ENCODE measurements around the gene TNFRSF1A. TPM values are rescaled to one million over a fixed set of nuclear protein-coding genes. Genes with fewer than 3 reads are reported as not detected.

The TNFRSF1A gene
- total RNA-seq, 4 donors from 2014 or later: 229 to 317 (median 258) TPM

- no peak overlapping the region for H3K27ac ChIP-seq
- no peak overlapping the region for H3K4me3 ChIP-seq
- in situ Hi-C loops (cut with MboI; ENCODE audit: low pct_ligation_motif_present in 1 of 4, low pct_unique_long_range_greater_than_20kb in 1 of 4, low sequenced_read_pairs in 3 of 4) (no loop called here), intact Hi-C loops (cut with DNase I; ENCODE audit: low total_unique reads) (no loop called here)
- WGBS, 2 donors (ENCODE audit: low coverage in 1 of 2): 94% methylated on average over 13 of the region's 17 CpGs; no CpG with 5 or more reads in 1 of the 2 donors
- TF ChIP-seq EP300 (IDR thresholded peaks at IDR 0.05; ENCODE audit: low read depth) (no peak), POLR2AphosphoS5 (IDR thresholded peaks at IDR 0.05) (no peak), CTCF (IDR thresholded peaks at IDR 0.05) (no peak), POLR2A (IDR thresholded peaks at IDR 0.05) (no peak)
- no peak for DNase-seq
- H3K4me1 ChIP-seq: peaks cover 7 to 27% (median 23%) of the 10 kb centered on the region in 4 donors
- no peaks in the 10 kb centered on the region for H3K36me3 ChIP-seq
- H3K27me3 ChIP-seq: peaks cover 3% of the 10 kb centered on the region
- H3K9me3 ChIP-seq: no peaks in the 10 kb centered on the region
Measured at GRCh38 chr12:6315704-6316597, 25.9 kb downstream of the TNFRSF1A start.

- H3K9me3 ChIP-seq: no peaks in the 10 kb centered on the region
Measured at GRCh38 chr12:6315184-6315583, 26.7 kb downstream of the TNFRSF1A start.

GRCh38 chr12:6314776-6315175 lies 27.1 kb downstream of the TNFRSF1A start:
- intact Hi-C loops (cut with DNase I; ENCODE audit: low total_unique reads) (no loop called here), in situ Hi-C loops (cut with MboI; ENCODE audit: low pct_ligation_motif_present in 1 of 4, low pct_unique_long_range_greater_than_20kb in 1 of 4, low sequenced_read_pairs in 3 of 4) (no loop called here)
- H3K4me3 ChIP-seq: no peak overlapping the region
- H3K9me3 ChIP-seq: no peaks in the 10 kb centered on the region
- no peaks in the 10 kb centered on the region for H3K36me3 ChIP-seq
- TF ChIP-seq POLR2A (IDR thresholded peaks at IDR 0.05) (no peak), EP300 (IDR thresholded peaks at IDR 0.05; ENCODE audit: low read depth) (no peak), POLR2AphosphoS5 (IDR thresholded peaks at IDR 0.05) (no peak), CTCF (IDR thresholded peaks at IDR 0.05) (no peak)
- H3K4me1 ChIP-seq: peaks cover 7 to 37% (median 28%) of the 10 kb centered on the region in 4 donors
- DNase-seq: no peak
- peaks cover 13% of the 10 kb centered on the region for H3K27me3 ChIP-seq
- no peak overlapping the region for H3K27ac ChIP-seq
- 40 to 87% methylated on average over 1 to 9 of the region's 9 CpGs for WGBS, 2 donors (ENCODE audit: low coverage in 1 of 2)

More at GRCh38 chr12:6315184-6315583, 26.7 kb downstream of the TNFRSF1A start:
- intact Hi-C loops (cut with DNase I; ENCODE audit: low total_unique reads): no loop called here
- Histone ChIP-seq H3K36me3 (no peaks in the 10 kb centered on the region), H3K4me1 (peaks cover 7 to 34% (median 26%) of the 10 kb centered on the region in 4 donors), H3K4me3 (no peak overlapping the region), H3K27ac (no peak overlapping the region), H3K27me3 (peaks cover 11% of the 10 kb centered on the region)
- in situ Hi-C loops (cut with MboI; ENCODE audit: low pct_ligation_motif_present in 1 of 4, low pct_unique_long_range_greater_than_20kb in 1 of 4, low sequenced_read_pairs in 3 of 4): no loop called here
- WGBS, 2 donors (ENCODE audit: low coverage in 1 of 2): 89% methylated on average over 6 of the region's 6 CpGs; no CpG with 5 or more reads in 1 of the 2 donors
- no peak for TF ChIP-seq CTCF (IDR thresholded peaks at IDR 0.05)
- no peak for TF ChIP-seq POLR2AphosphoS5 (IDR thresholded peaks at IDR 0.05)
- TF ChIP-seq POLR2A (IDR thresholded peaks at IDR 0.05): no peak
- no peak for TF ChIP-seq EP300 (IDR thresholded peaks at IDR 0.05; ENCODE audit: low read depth)
- no peak for DNase-seq

- peak overlapping the region in 1 of 4 donors; percentile 17 for H3K4me3 ChIP-seq
- 63% methylated on average over 8 of the region's 14 CpGs; no CpG with 5 or more reads in 1 of the 2 donors for WGBS, 2 donors (ENCODE audit: low coverage in 1 of 2)
- peaks cover 13% of the 10 kb centered on the region for H3K27me3 ChIP-seq
- no peak for TF ChIP-seq POLR2A (IDR thresholded peaks at IDR 0.05)
- TF ChIP-seq POLR2AphosphoS5 (IDR thresholded peaks at IDR 0.05): no peak
- no peak for TF ChIP-seq CTCF (IDR thresholded peaks at IDR 0.05)
- TF ChIP-seq EP300 (IDR thresholded peaks at IDR 0.05; ENCODE audit: low read depth): no peak
- no peaks in the 10 kb centered on the region for H3K36me3 ChIP-seq
- in situ Hi-C loops (cut with MboI; ENCODE audit: low pct_ligation_motif_present in 1 of 4, low pct_unique_long_range_greater_than_20kb in 1 of 4, low sequenced_read_pairs in 3 of 4) (no loop called here), intact Hi-C loops (cut with DNase I; ENCODE audit: low total_unique reads) (no loop called here)
- H3K4me1 ChIP-seq: peaks cover 7 to 46% (median 29%) of the 10 kb centered on the region in 4 donors
- H3K27ac ChIP-seq: peak overlapping the region; percentile 81 to 92 (median 89)
- no peaks in the 10 kb centered on the region for H3K9me3 ChIP-seq
- DNase-seq: no peak
Measured at GRCh38 chr12:6313326-6313940, 28.4 kb downstream of the TNFRSF1A start.

Measured in transverse colon (tissue), 4 donors.